Memory B cell (primary cell): ENCODE data around the gene DNAAF9.

Experiments
- ATAC-seq: fragments of 150-1000 bp; cut with Tn5 transposase; 2 replicates; pipeline ENCODE4 v1.10.0; 2021; ENCODE audit warnings: low read depth, mild to moderate bottlenecking, moderate library complexity
- DNase-seq, 2 donors: peaks; one replicate each; pipeline ENCODE4 v3.0.0; 2022; ENCODE audit warnings: low spot score in 2 of 2
- H3K27ac Mint-ChIP-seq: one replicate; pipeline ENCODE4 v1.8.0; 2022; ENCODE audit warnings: mild to moderate bottlenecking, moderate library complexity, mixed read lengths
- H3K27me3 Mint-ChIP-seq: one replicate; pipeline ENCODE4 v1.8.0; 2022; ENCODE audit warnings: mixed read lengths
- H3K36me3 Mint-ChIP-seq: one replicate; pipeline ENCODE4 v1.8.0; 2022; ENCODE audit warnings: mild to moderate bottlenecking, mixed read lengths
- H3K4me1 Mint-ChIP-seq: one replicate; pipeline ENCODE4 v1.8.0; 2022; ENCODE audit warnings: mixed read lengths
- H3K4me3 Mint-ChIP-seq: one replicate; pipeline ENCODE4 v1.8.0; 2022; ENCODE audit warnings: mild to moderate bottlenecking, moderate library complexity, mixed read lengths
- H3K9me3 Mint-ChIP-seq: one replicate; pipeline ENCODE4 v1.8.0; 2022; ENCODE audit warnings: mixed read lengths

DNAAF9 gene

DNA sequence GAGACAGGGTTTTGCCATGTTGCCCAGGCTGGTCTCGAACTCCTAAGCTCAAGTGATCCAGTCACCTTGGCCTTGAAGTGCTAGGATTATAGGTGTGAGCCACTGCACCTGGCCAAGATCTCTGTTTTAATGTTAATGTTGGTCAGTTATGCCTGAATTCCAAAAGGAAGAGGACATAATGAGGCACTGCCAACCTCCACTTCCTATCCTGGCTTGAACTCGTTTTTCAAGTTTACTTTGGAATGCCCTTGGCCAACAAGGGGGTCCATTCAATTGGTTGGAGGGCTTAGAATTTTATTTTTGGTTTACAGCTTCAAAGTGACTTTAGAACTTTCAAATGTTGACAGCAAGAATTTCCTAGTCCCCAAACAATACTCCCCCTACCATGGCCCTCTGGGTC is 29.8 kb downstream of the DNAAF9 start:
- no peak overlapping the region for H3K4me3 Mint-ChIP-seq
- H3K9me3 Mint-ChIP-seq: no peaks in the 10 kb centered on the region
- DNase-seq (no peak), ATAC-seq (no peak)
- H3K36me3 Mint-ChIP-seq: peaks cover 33% of the 10 kb centered on the region
- no peak overlapping the region for H3K27ac Mint-ChIP-seq
- H3K27me3 Mint-ChIP-seq: no peaks in the 10 kb centered on the region
- no peaks in the 10 kb centered on the region for H3K4me1 Mint-ChIP-seq

DNA sequence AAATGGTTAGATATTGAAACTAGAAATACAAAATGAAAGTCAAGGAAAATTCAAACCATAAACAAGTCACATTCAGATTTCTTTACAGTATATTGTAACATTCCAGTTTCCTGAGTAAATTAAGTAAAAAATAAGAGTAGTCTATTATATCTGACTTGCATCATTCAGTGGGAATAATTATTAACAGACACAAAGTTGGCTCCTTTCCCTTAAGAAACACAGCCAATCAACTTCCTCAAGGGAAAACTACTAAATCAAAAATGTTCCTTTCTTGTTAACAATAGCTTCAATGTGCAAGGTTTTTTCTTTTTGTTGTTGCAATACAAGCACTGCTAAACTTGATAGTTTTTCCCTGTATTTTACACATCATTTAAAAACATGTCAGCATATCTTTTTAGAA is 33.2 kb downstream of the DNAAF9 start:
- DNase-seq: no peak
- H3K36me3 Mint-ChIP-seq: peaks cover 49% of the 10 kb centered on the region
- no peaks in the 10 kb centered on the region for H3K9me3 Mint-ChIP-seq
- no peaks in the 10 kb centered on the region for H3K4me1 Mint-ChIP-seq
- H3K4me3 Mint-ChIP-seq: no peak overlapping the region
- H3K27me3 Mint-ChIP-seq: no peaks in the 10 kb centered on the region
- no peak overlapping the region for H3K27ac Mint-ChIP-seq
- ATAC-seq: no peak

DNA sequence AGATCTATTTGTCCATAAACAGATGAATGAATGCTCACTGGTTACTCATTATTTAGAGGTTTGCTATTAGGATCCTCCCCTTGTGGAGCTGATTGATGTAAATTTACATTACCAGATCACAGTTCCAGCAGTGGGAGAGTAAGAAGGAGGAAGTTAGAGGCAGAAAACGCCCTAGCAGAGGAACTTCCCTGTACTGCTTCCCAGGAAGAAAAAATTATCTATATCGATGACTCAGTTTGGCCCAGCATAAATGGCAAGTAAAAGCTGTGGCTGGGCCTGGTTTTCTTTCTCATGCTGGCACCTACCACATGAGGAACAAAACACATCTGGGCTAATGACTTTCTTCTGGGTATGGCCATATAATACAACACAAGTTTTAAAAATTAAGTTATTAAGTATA is 35.7 kb downstream of the DNAAF9 start:
- Mint-ChIP-seq H3K4me3 (no peak overlapping the region), H3K27ac (no peak overlapping the region), H3K27me3 (no peaks in the 10 kb centered on the region), H3K4me1 (no peaks in the 10 kb centered on the region), H3K36me3 (peaks cover 46% of the 10 kb centered on the region), H3K9me3 (no peaks in the 10 kb centered on the region)
- ATAC-seq (no peak), DNase-seq (no peak)

DNA sequence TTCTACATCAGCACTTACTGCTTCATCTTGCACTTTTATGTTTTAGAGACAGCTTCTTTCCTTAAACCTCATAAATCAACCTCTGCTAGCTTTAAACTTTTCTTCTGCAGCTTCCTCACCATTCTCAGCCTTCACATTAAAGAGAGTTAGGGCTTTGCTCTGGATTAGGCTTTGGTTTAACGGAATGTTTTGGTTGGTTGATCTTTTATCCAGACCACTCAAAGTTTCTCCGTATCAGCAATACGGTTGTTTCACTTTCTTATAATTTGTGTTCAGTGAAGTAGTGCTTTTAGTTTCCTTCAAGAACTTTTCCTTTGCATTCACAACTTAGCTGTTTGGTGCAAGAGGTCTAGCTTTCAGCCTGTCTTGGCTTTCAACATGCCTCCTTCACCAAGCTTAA is 40.4 kb downstream of the DNAAF9 start:
- no peaks in the 10 kb centered on the region for H3K4me1 Mint-ChIP-seq
- no peak overlapping the region for H3K27ac Mint-ChIP-seq
- no peak overlapping the region for H3K4me3 Mint-ChIP-seq
- DNase-seq (no peak), ATAC-seq (no peak)
- H3K9me3 Mint-ChIP-seq: no peaks in the 10 kb centered on the region
- H3K27me3 Mint-ChIP-seq: no peaks in the 10 kb centered on the region
- peaks cover 27% of the 10 kb centered on the region for H3K36me3 Mint-ChIP-seq

DNA sequence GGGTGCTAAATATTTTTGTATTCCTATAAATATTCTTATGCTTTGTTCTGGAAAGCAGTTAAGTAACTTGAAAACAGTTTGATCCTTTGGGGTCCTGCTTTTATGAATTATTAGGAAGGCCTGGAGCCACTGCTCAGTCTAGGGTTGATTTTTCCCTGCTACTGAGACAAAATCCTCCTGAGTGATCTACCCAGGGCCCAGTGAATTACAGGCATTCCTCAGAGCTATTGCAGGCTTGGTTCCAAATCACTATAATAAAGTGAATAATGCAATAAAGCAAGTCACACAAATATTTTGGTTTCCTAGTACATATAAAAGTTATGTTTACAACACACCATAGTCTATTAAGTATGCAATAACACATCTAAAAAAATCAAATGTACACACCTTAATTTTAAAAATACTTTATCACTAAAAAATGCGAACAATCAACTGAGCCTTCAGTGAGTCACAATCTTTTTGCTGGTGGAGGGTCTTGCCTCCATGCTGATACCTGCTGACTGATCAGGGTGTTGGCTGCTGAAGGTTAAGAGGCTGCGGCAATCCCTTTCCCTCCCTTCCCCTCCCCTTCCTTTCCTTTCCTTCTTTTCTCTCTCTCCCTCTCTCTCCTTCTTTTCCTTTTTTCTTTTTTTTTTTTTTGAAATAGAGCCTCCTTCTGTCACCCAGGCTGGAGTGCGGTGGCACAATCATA is 43.0 kb downstream of the DNAAF9 start:
- ATAC-seq (no peak), DNase-seq (no peak)
- Mint-ChIP-seq H3K27me3 (no peaks in the 10 kb centered on the region), H3K36me3 (peaks cover 16% of the 10 kb centered on the region), H3K9me3 (no peaks in the 10 kb centered on the region), H3K4me1 (no peaks in the 10 kb centered on the region), H3K27ac (no peak overlapping the region), H3K4me3 (no peak overlapping the region)

DNA sequence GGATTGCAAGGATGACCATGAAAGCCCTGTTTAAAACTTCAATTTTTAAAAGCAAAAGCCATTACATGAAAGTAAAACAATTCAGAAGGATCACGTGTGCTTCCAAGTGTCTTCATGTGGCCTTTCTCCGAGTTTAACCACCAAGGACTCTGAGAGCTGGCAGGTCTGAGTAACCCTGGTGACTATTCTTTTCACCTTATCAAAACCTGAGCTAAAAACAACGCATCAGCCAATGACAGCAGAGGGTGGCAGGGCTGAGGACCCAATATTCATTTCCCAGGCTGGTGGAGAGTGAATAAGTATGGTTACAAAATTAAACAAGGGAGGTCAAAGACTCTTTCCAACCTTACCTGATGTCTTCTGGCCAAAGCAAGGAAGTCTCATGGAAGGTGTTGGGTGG is 46.7 kb downstream of the DNAAF9 start:
- no peak for DNase-seq
- Mint-ChIP-seq H3K4me3 (no peak overlapping the region), H3K27me3 (no peaks in the 10 kb centered on the region), H3K27ac (no peak overlapping the region), H3K9me3 (no peaks in the 10 kb centered on the region), H3K4me1 (no peaks in the 10 kb centered on the region), H3K36me3 (peaks cover 6% of the 10 kb centered on the region)
- ATAC-seq: no peak

DNA sequence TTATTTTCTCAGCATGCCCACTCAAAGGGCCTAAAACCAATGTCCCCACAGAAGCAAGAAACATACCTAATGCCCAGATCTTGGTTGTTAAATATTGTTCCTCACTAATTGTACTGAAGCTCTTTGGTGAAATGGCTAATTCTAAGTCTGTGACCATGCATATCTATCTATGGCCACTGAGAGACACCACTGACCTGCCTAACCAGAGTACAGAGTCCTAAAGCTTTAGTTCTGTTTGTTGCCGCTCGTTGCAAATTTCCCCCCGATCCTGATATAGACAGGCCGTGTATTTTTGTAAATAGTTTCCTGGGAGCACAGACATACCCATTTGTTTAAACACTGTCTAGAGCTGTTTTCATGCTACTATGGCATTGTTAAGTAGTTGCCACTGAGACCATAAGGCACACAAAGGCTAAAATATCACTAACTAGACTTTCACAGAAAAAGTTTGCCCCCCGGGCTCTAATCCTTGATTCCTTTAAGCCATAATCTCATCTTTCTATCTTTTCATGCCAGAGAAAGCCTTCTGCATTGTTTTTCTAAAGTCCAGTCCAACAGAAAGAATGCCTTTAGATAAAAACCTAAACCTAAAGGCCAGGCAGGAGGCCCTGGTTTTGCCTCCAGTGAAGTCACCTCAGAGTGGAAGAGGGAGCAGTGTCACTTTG is 48.7 kb downstream of the DNAAF9 start:
- no peak overlapping the region for H3K4me3 Mint-ChIP-seq
- DNase-seq (no peak), ATAC-seq (no peak)
- no peak overlapping the region for H3K27ac Mint-ChIP-seq
- H3K27me3 Mint-ChIP-seq: no peaks in the 10 kb centered on the region
- H3K36me3 Mint-ChIP-seq: peaks cover 5% of the 10 kb centered on the region
- H3K4me1 Mint-ChIP-seq: no peaks in the 10 kb centered on the region
- no peaks in the 10 kb centered on the region for H3K9me3 Mint-ChIP-seq
